Lower lobe of right lung (tissue), 2 donors: Measurements from ENCODE around the gene DNAJC18. TPM values are rescaled to one million over a fixed set of nuclear protein-coding genes. Genes with fewer than 3 reads are reported as not detected.
A peak's percentile ranks its signal among the peaks of the same experiment; 100 is the strongest.

Experiments
- ATAC-seq, 2 donors: fragments of 200-7000 bp; cut with Tn5 transposase; one replicate each; pipeline ENCODE4 v1.9.1; 2020 to 2022; ENCODE audit warnings: mild to moderate bottlenecking in 2 of 2, moderate library complexity in 2 of 2
- DNase-seq: peaks from one replicate; pipeline ENCODE4 v3.0.0-alpha.2; 2020
- H3K27ac ChIP-seq: fragments of 200-600 bp; one replicate; pipeline ENCODE4 v1.8.0; 2022
- H3K27me3 ChIP-seq: fragments of 200-600 bp; one replicate; pipeline ENCODE4 v1.8.0; 2022; ENCODE audit warnings: low read depth
- H3K36me3 ChIP-seq: fragments of 200-600 bp; one replicate; pipeline ENCODE4 v1.8.0; 2022; ENCODE audit warnings: mild to moderate bottlenecking
- H3K4me1 ChIP-seq: fragments of 200-600 bp; one replicate; pipeline ENCODE4 v1.8.0; 2022
- H3K4me3 ChIP-seq: fragments of 200-600 bp; one replicate; pipeline ENCODE4 v1.8.0; 2022; ENCODE audit warnings: mild to moderate bottlenecking
- H3K9me3 ChIP-seq: fragments of 200-600 bp; one replicate; pipeline ENCODE4 v1.8.0; 2022
- CTCF ChIP-seq: fragments of 200-600 bp; IDR thresholded peaks from one replicate; pipeline ENCODE4 v1.8.0; 2022; ENCODE audit warnings: antibody characterized with exemption, mild to moderate bottlenecking
- intact Hi-C: fragments of 100-400 bp; cut with DNase I; formaldehyde crosslinking; loops from one replicate; pipeline ENCODE4 v1.11.0; 2022
- total RNA-seq: library from RNA; stranded (reverse); fragmentation: NEBNext Ultra II Directional; extraction: Animal tissue kit (Norgen Biotek cat#: 25700); gene quantifications from one replicate; pipeline ENCODE4 v1.2.1, GENCODE V29; 2021
- donor health status: DM: no; HTN: yes; CAD: no; lungs with severe emphysema.

The DNAJC18 gene
- total RNA-seq, 1 donor from 2014 or later = 10.0 TPM

GRCh38 chr5:139392678-139393496 lies 46.4 kb downstream of the DNAJC18 start:
- H3K4me3 ChIP-seq = peak overlapping the region; percentile 65
- DNase-seq (peak; percentile 82), ATAC-seq (peak; percentile 71 to 79)
- H3K4me1 ChIP-seq = peaks cover 42% of the 10 kb centered on the region
- H3K36me3 ChIP-seq = no peaks in the 10 kb centered on the region
- intact Hi-C loops = no loop called here
- peaks cover 31% of the 10 kb centered on the region for H3K27me3 ChIP-seq
- no peaks in the 10 kb centered on the region for H3K9me3 ChIP-seq
- TF ChIP-seq CTCF = peak; percentile 60
- peak overlapping the region; percentile 36 for H3K27ac ChIP-seq

GRCh38 chr5:139392324-139392677 lies 47.0 kb downstream of the DNAJC18 start:
- H3K27me3 ChIP-seq = peaks cover 31% of the 10 kb centered on the region
- H3K4me1 ChIP-seq = peaks cover 46% of the 10 kb centered on the region
- no peak for TF ChIP-seq CTCF
- H3K27ac ChIP-seq = peak overlapping the region; percentile 36
- ATAC-seq = peak; percentile 4 to 20
- intact Hi-C loops = no loop called here
- DNase-seq = no peak
- no peaks in the 10 kb centered on the region for H3K9me3 ChIP-seq
- H3K4me3 ChIP-seq = peak overlapping the region; percentile 65
- no peaks in the 10 kb centered on the region for H3K36me3 ChIP-seq

DNA sequence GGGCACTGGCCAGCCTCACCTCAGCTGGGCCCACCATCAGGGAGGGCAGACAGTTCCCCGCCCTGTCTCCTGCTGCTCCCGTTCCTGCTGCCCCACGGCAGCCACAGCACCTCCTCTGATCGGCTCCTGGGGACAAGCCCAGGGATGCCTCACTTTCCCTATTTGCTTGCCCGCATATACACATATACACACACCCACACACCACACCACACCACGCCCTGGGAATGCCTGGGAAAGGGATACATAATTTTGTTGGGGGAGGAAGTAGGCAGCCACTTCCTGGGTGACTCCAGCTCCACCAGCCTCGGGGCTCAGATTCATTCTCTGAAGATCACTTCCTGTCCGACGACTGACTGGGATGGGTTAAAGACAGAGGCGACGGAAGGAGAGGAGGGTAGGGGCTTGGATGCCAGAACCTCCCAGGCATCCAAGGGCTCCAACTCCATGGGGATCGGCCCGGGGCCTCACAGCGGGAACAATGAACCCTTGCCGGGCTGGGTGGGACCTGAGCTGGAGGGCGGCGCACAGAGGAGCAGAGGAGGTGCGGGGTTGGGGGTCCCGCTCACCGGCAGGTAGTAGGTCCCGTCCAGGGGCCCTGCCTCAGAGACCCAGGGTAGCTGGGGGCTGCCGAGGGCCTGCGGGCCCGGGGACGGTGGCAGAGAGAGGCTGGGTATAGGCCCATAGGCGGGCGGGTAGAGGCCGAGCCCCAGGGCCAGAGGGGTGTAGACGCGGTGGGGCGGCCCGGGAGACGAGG lies 47.6 kb downstream of the DNAJC18 start:
- Histone ChIP-seq H3K4me1 (peaks cover 46% of the 10 kb centered on the region), H3K9me3 (no peaks in the 10 kb centered on the region), H3K27me3 (peaks cover 31% of the 10 kb centered on the region), H3K27ac (peak overlapping the region; percentile 36), H3K4me3 (peak overlapping the region; percentile 65), H3K36me3 (no peaks in the 10 kb centered on the region)
- ATAC-seq (no peak), DNase-seq (no peak)
- TF ChIP-seq CTCF = no peak
- intact Hi-C loops = no loop called here

DNA sequence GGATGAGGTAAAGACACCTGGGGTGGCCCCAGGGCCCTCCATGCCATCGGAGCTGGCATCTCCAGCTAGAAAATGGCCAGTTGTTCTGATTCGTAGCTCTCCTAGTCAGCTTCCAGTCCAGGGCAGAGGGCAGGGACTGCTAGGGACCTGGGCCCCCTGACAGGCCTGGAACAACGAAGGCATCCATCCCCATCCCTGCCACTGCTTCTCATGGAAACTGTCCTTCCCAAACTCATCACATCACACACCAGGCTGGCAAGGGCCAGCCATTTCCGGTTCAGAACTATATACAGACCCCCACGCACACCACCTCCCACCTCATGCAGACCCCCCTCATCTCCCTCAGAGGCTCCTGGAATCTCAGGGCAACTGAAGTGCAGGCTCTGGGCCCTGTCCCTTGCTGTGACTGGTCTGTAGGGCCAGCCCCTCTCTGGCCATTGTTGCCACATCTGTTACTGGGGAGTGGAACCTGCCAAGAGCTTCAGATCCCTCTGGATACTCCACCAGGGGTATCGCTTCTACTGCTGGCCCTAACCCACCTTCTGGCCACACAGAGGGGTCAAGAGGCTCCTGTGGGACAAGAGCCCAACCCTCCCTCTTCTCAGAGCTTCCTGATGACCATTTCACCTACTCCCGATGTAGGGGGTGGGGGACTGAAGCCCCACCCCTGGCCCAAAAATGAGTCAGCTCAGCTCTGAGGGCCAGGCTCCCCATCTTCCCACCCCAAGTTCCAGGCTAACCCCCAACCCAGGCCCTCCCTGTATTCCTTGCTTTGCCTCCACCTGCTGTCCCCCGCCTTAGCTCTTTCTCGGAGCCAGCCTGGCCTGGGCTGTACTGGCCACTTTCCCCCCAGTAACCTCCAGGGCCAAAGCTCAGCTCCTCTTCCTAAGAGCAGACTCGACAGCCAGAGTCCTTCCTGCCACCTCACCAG lies 48.4 kb downstream of the DNAJC18 start:
- TF ChIP-seq CTCF = no peak
- H3K27ac ChIP-seq = no peak overlapping the region
- no peaks in the 10 kb centered on the region for H3K36me3 ChIP-seq
- H3K4me3 ChIP-seq = no peak overlapping the region
- peaks cover 31% of the 10 kb centered on the region for H3K27me3 ChIP-seq
- intact Hi-C loops = no loop called here
- no peaks in the 10 kb centered on the region for H3K9me3 ChIP-seq
- peaks cover 46% of the 10 kb centered on the region for H3K4me1 ChIP-seq
- DNase-seq = no peak
- no peak for ATAC-seq
